Gastrocnemius medialis (tissue), 4 donors: ENCODE data around the gene LYRM9. TPM values are rescaled to one million over a fixed set of nuclear protein-coding genes. Genes with fewer than 3 reads are reported as not detected.
"Not testable (repeated sequence)": the region's sequence is repeated elsewhere in the genome, so short reads cannot be mapped to it uniquely, and the experiment has no call there.

Experiments used
- ATAC-seq, 2 donors: fragments of 150-250 bp; one replicate each; pipeline ENCODE4 v1.9.1; 2016
- DNase-seq, 2 donors: peaks; one replicate each; pipeline ENCODE4 v3.0.0-alpha.2; 2019
- H3K27ac ChIP-seq, 4 donors: fragments of 200-600 bp; sonication (generic); 1 replicate in 1 of 4; 2 replicates in 3 of 4; pipeline ENCODE4 v1.5.1; 2016 to 2018; ENCODE audit warnings: mild to moderate bottlenecking in 2 of 4, moderate library complexity in 1 of 4
- H3K27me3 ChIP-seq, 3 donors: fragments of 200-600 bp; sonication (generic) in 2 of 3; 1 replicate in 1 of 3; 2 replicates in 2 of 3; pipeline versions ENCODE4 v1.5.1 to v1.6.0; 2016 to 2019; ENCODE audit warnings: mild to moderate bottlenecking in 1 of 3, moderate library complexity in 1 of 3
- H3K36me3 ChIP-seq, 2 donors: fragments of 200-600 bp; sonication (generic) in 1 of 2; one replicate each; pipeline ENCODE4 v1.5.1; 2017 to 2018
- H3K4me1 ChIP-seq, 2 donors: fragments of 200-600 bp; sonication (generic) in 1 of 2; one replicate each; pipeline ENCODE4 v1.5.1; 2016 to 2017; ENCODE audit warnings: mild to moderate bottlenecking in 2 of 2
- H3K4me3 ChIP-seq, 4 donors: fragments of 200-600 bp; sonication (generic) in 3 of 4; 1 replicate in 1 of 4; 2 replicates in 3 of 4; pipeline ENCODE4 v1.5.1; 2016 to 2019; ENCODE audit warnings: mild to moderate bottlenecking in 2 of 4
- H3K9me3 ChIP-seq, 3 donors: fragments of 200-600 bp; sonication (generic) in 2 of 3; 1 replicate in 1 of 3; 2 replicates in 2 of 3; pipeline ENCODE4 v1.5.1; 2016 to 2019
- CTCF ChIP-seq, 5 experiments: fragments of 450-650 bp in 3 of 5; fragments of 200-600 bp in 2 of 5; sonication (generic) in 2 of 5; IDR thresholded peaks in 4 of 5; conservative IDR thresholded peaks in 1 of 5; 1 replicate in 4 of 5; 2 replicates in 1 of 5; pipeline ENCODE4 v1.5.1; 2016 to 2019; ENCODE audit warnings: antibody characterized with exemption in 5 of 5, mild to moderate bottlenecking in 3 of 5, moderate library complexity in 3 of 5
- POLR2A ChIP-seq, 2 donors: fragments of 450-650 bp; IDR thresholded peaks; one replicate each; pipeline ENCODE4 v1.6.1; 2017; ENCODE audit warnings: antibody characterized with exemption in 2 of 2, mild to moderate bottlenecking in 2 of 2, moderate library complexity in 2 of 2
- in situ Hi-C, 4 donors: fragments of 200-750 bp; cut with MboI; loops; one replicate each; pipeline versions ENCODE4 v1.15.0 to v1.8.0; 2017; ENCODE audit warnings: low sequenced_read_pairs in 4 of 4
- intact Hi-C: fragments of 100-400 bp; cut with DNase I; formaldehyde crosslinking; loops from one replicate; pipeline ENCODE4 v1.15.1; 2023; ENCODE audit warnings: low total_unique reads
- total RNA-seq, 4 donors: library from RNA; depleted of rRNA; stranded (reverse); fragments of >200 nt; gene quantifications; one replicate each; pipeline versions ENCODE4 v1.1.0 to v1.2.3, GENCODE V29; 2016

LYRM9 gene
- total RNA-seq, 4 donors from 2014 or later = 5.9 to 37.2 (median 9.6) TPM

- Histone ChIP-seq H3K36me3 (no peaks in the 10 kb centered on the region), H3K9me3 (no peaks in the 10 kb centered on the region), H3K4me1 (peaks cover 6 to 7% of the 10 kb centered on the region in 2 donors), H3K4me3 (no peak overlapping the region), H3K27me3 (no peaks in the 10 kb centered on the region), H3K27ac (no peak overlapping the region)
- intact Hi-C loops = loop anchor here (2.0 to 10.0 kb wide), 3 partner anchors 149 to 443 kb away; partner anchors contain the start of genes IFT20 and TNFAIP1
- no peak for DNase-seq
- no peak for ATAC-seq
- TF ChIP-seq POLR2A (IDR thresholded peaks at IDR 0.05) (no peak), CTCF (IDR thresholded peaks at IDR 0.05 in 4 of 5, conservative IDR thresholded peaks at IDR 0.05 in 1 of 5) (no peak)
- in situ Hi-C loops = loop anchor here (10.0 to 25.0 kb wide), 4 partner anchors 87 to 530 kb away; partner anchors contain the start of gene NOS2 (in 3 of the 4)
These were observed 1.3 kb downstream of the LYRM9 start for GRCh38 chr17:27891841-27892240.

DNA sequence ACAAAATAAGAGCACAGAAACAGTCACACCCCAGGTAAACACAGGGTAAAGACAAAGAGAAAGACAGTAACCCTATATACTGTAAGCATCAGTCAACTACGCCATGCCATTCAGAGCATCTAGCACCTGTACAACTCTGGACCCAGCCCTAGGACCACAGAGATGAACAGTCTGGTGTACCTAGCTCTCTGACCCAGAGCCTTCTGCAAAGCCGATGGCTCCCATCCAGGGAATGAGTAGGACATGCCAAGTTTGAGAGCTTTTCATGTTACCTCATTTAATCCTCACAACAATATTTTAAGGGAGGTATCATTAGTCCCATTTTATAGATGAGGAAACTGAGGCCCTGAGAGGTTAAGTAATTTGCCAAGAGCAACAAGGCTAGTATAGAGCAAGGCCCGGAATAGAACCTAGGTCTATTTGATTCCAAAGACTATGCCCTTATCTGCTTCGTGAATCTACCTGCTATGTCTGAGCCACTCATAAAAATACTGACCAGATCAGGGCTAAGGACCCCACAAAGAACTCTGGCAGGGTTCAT is 3.4 kb downstream of the LYRM9 start:
- Histone ChIP-seq H3K36me3 (no peaks in the 10 kb centered on the region), H3K27ac (no peak overlapping the region), H3K4me3 (no peak overlapping the region), H3K4me1 (peaks cover 6 to 7% of the 10 kb centered on the region in 2 donors), H3K27me3 (no peaks in the 10 kb centered on the region), H3K9me3 (no peaks in the 10 kb centered on the region)
- DNase-seq = no peak
- in situ Hi-C loops = loop anchor here (10.0 to 25.0 kb wide), 5 partner anchors 85 to 527 kb away; partner anchors contain the start of gene NOS2 (in 3 of the 4)
- ATAC-seq = no peak
- intact Hi-C loops = loop anchor here (5.0 to 10.0 kb wide), 2 partner anchors 237 to 445 kb away; partner anchors contain the start of genes IFT20 and TNFAIP1
- TF ChIP-seq POLR2A (IDR thresholded peaks at IDR 0.05) (no peak), CTCF (IDR thresholded peaks at IDR 0.05 in 4 of 5, conservative IDR thresholded peaks at IDR 0.05 in 1 of 5) (no peak)

DNA sequence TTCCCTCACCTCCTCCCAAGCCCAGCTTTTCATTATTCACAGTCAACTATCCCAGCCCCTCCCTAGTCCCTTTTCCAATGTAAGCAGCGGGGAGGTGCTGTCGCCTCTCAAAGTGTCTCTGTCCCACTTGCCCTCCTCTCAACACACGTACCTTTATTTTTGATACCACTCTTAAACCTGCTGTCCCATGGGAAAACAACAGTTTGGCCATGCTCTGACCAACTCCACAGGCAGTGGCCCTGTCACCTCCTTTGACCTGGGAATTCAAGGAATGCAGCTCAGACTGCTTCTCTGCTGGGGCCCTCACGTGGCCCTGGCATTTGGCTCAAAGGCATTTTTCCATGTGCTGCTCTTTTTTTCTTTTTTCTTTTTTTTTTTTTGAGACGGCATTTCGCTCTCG is 4.2 kb downstream of the LYRM9 start:
- Histone ChIP-seq H3K9me3 (no peaks in the 10 kb centered on the region), H3K4me3 (no peak overlapping the region), H3K36me3 (no peaks in the 10 kb centered on the region), H3K4me1 (peaks cover 6 to 7% of the 10 kb centered on the region in 2 donors), H3K27ac (no peak overlapping the region), H3K27me3 (no peaks in the 10 kb centered on the region)
- no peak for DNase-seq
- in situ Hi-C loops = loop anchor here in 2 of 4 donors (10.0 to 25.0 kb wide), 4 partner anchors 102 to 527 kb away; no protein-coding TSS in a partner anchor
- intact Hi-C loops = no loop called here
- no peak for TF ChIP-seq POLR2A (IDR thresholded peaks at IDR 0.05)
- TF ChIP-seq CTCF (IDR thresholded peaks at IDR 0.05 in 4 of 5, conservative IDR thresholded peaks at IDR 0.05 in 1 of 5) = no peak
- ATAC-seq = no peak

- Histone ChIP-seq H3K4me1 (peaks cover 6 to 7% of the 10 kb centered on the region in 2 donors), H3K4me3 (no peak overlapping the region), H3K9me3 (no peaks in the 10 kb centered on the region), H3K27ac (no peak overlapping the region), H3K27me3 (no peaks in the 10 kb centered on the region), H3K36me3 (no peaks in the 10 kb centered on the region)
- DNase-seq (no peak), ATAC-seq (no peak)
- in situ Hi-C loops (loop anchor here in 2 of 4 donors (10.0 to 25.0 kb wide), 4 partner anchors 101 to 526 kb away; no protein-coding TSS in a partner anchor), intact Hi-C loops (no loop called here)
- TF ChIP-seq POLR2A (IDR thresholded peaks at IDR 0.05) (no peak), CTCF (IDR thresholded peaks at IDR 0.05 in 4 of 5, conservative IDR thresholded peaks at IDR 0.05 in 1 of 5) (no peak)
These were observed 5.1 kb downstream of the LYRM9 start for GRCh38 chr17:27888067-27888466.

DNA sequence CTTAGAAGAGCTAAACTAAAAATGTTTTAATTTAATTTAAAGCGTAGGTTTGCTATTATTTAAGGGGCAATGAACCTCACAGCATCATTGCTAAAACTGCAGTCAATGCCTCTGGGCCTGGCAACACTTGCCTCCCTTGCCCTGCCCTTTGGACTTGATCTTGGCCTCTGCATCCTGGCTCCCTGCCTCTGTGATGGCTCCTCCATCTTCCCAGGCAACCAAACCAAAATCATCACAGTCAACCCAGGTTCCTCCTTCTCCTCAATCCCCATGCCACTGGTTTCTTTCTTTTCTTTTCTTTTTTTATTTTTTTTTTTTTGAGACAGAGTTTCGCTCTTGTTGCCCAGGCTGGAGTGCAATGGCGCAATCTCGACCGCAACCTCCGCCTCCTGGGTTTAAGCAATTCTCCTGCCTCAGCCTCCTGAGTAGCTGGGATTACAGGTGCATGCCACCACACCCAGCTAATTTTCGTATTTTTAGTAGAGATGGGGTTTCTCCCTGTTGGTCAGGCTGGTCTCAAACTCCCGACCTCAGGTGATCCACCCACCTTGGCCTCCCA is 6.7 kb downstream of the LYRM9 start:
- H3K9me3 ChIP-seq, H3K4me1 ChIP-seq, DNase-seq, ATAC-seq, intact Hi-C loops, H3K4me3 ChIP-seq, H3K27ac ChIP-seq, H3K36me3 ChIP-seq, H3K27me3 ChIP-seq: not testable (repeated sequence)
- in situ Hi-C loops = loop anchor here in 2 of 4 donors (10.0 to 25.0 kb wide), 4 partner anchors 99 to 524 kb away; no protein-coding TSS in a partner anchor
